ENCODE results near the gene ZBTB18. TPM values are rescaled to one million over a fixed set of nuclear protein-coding genes. Genes with fewer than 3 reads are reported as not detected.

The ZBTB18 gene
- total and polyA plus RNA-seq, 9 donors = 57.3 to 89.5 (median 70.8) TPM

GRCh38 chr1:244067893-244068292 lies 16.8 kb downstream of the ZBTB18 start:
- no peaks in the 10 kb centered on the region for H3K9me3 ChIP-seq (replicated peaks; ENCODE audit: control insufficient read depth, low read depth, low read length)
- no peak overlapping the region for H3K27ac ChIP-seq (ENCODE audit: low read length)
- WGBS (ENCODE audit: insufficient coverage) = 67% methylated on average over 1 of the region's 4 CpGs
- DNase-seq = no peak
- H3K27me3 ChIP-seq (ENCODE audit: control insufficient read depth, insufficient read depth, low read length) = peaks cover 2% of the 10 kb centered on the region
- H3K4me3 ChIP-seq (ENCODE audit: low read length) = no peak overlapping the region
- H3K36me3 ChIP-seq (ENCODE audit: control insufficient read depth, insufficient read depth, low read length) = no peaks in the 10 kb centered on the region
- no peaks in the 10 kb centered on the region for H3K4me1 ChIP-seq (ENCODE audit: control insufficient read depth, insufficient read depth, low read length)

GRCh38 chr1:244068567-244068966 lies 17.5 kb downstream of the ZBTB18 start:
- Histone ChIP-seq H3K36me3 (ENCODE audit: control insufficient read depth, insufficient read depth, low read length) (no peaks in the 10 kb centered on the region), H3K4me3 (ENCODE audit: low read length) (no peak overlapping the region), H3K27me3 (ENCODE audit: control insufficient read depth, insufficient read depth, low read length) (peaks cover 2% of the 10 kb centered on the region), H3K27ac (ENCODE audit: low read length) (no peak overlapping the region), H3K4me1 (ENCODE audit: control insufficient read depth, insufficient read depth, low read length) (no peaks in the 10 kb centered on the region), H3K9me3 (replicated peaks; ENCODE audit: control insufficient read depth, low read depth, low read length) (no peaks in the 10 kb centered on the region)
- DNase-seq = no peak
- 100% methylated on average over 1 of the region's 6 CpGs for WGBS (ENCODE audit: insufficient coverage)

- H3K4me3 ChIP-seq (ENCODE audit: low read length) = no peak overlapping the region
- H3K27ac ChIP-seq (ENCODE audit: low read length) = no peak overlapping the region
- no peak for DNase-seq
- H3K27me3 ChIP-seq (ENCODE audit: control insufficient read depth, insufficient read depth, low read length) = peaks cover 2% of the 10 kb centered on the region
- no peaks in the 10 kb centered on the region for H3K36me3 ChIP-seq (ENCODE audit: control insufficient read depth, insufficient read depth, low read length)
- WGBS (ENCODE audit: insufficient coverage) = 89% methylated on average over 8 of the region's 8 CpGs
- H3K4me1 ChIP-seq (ENCODE audit: control insufficient read depth, insufficient read depth, low read length) = no peaks in the 10 kb centered on the region
- H3K9me3 ChIP-seq (replicated peaks; ENCODE audit: control insufficient read depth, low read depth, low read length) = no peaks in the 10 kb centered on the region
Observed at GRCh38 chr1:244069326-244069898, 18.3 kb downstream of the ZBTB18 start.

GRCh38 chr1:244074559-244075171 lies 23.6 kb downstream of the ZBTB18 start:
- DNase-seq = no peak
- H3K9me3 ChIP-seq (replicated peaks; ENCODE audit: control insufficient read depth, low read depth, low read length) = no peaks in the 10 kb centered on the region
- H3K4me1 ChIP-seq (ENCODE audit: control insufficient read depth, insufficient read depth, low read length) = peaks cover 12% of the 10 kb centered on the region
- H3K36me3 ChIP-seq (ENCODE audit: control insufficient read depth, insufficient read depth, low read length) = no peaks in the 10 kb centered on the region
- no peak overlapping the region for H3K27ac ChIP-seq (ENCODE audit: low read length)
- WGBS (ENCODE audit: insufficient coverage) = 65% methylated on average over 17 of the region's 19 CpGs
- no peak overlapping the region for H3K4me3 ChIP-seq (ENCODE audit: low read length)
- peaks cover 2% of the 10 kb centered on the region for H3K27me3 ChIP-seq (ENCODE audit: control insufficient read depth, insufficient read depth, low read length)

- H3K27me3 ChIP-seq (ENCODE audit: control insufficient read depth, insufficient read depth, low read length) = peaks cover 2% of the 10 kb centered on the region
- WGBS (ENCODE audit: insufficient coverage) = 16% methylated on average over 2 of the region's 8 CpGs
- no peaks in the 10 kb centered on the region for H3K36me3 ChIP-seq (ENCODE audit: control insufficient read depth, insufficient read depth, low read length)
- peaks cover 12% of the 10 kb centered on the region for H3K4me1 ChIP-seq (ENCODE audit: control insufficient read depth, insufficient read depth, low read length)
- no peak overlapping the region for H3K4me3 ChIP-seq (ENCODE audit: low read length)
- DNase-seq = no peak
- no peak overlapping the region for H3K27ac ChIP-seq (ENCODE audit: low read length)
- H3K9me3 ChIP-seq (replicated peaks; ENCODE audit: control insufficient read depth, low read depth, low read length) = no peaks in the 10 kb centered on the region
Observed at GRCh38 chr1:244075247-244075722, 24.2 kb downstream of the ZBTB18 start.

- WGBS (ENCODE audit: insufficient coverage) = 90% methylated on average over 7 of the region's 8 CpGs
- H3K27me3 ChIP-seq (ENCODE audit: control insufficient read depth, insufficient read depth, low read length) = peaks cover 2% of the 10 kb centered on the region
Observed at GRCh38 chr1:244076740-244077139, 25.7 kb downstream of the ZBTB18 start.

GRCh38 chr1:244077473-244078220 lies 26.6 kb downstream of the ZBTB18 start:
- DNase-seq = no peak
- peaks cover 5% of the 10 kb centered on the region for H3K27me3 ChIP-seq (ENCODE audit: control insufficient read depth, insufficient read depth, low read length)
- H3K36me3 ChIP-seq (ENCODE audit: control insufficient read depth, insufficient read depth, low read length) = no peaks in the 10 kb centered on the region

More at GRCh38 chr1:244076740-244077139, 25.7 kb downstream of the ZBTB18 start:
- Histone ChIP-seq H3K4me1 (ENCODE audit: control insufficient read depth, insufficient read depth, low read length) (peaks cover 12% of the 10 kb centered on the region), H3K4me3 (ENCODE audit: low read length) (no peak overlapping the region), H3K9me3 (replicated peaks; ENCODE audit: control insufficient read depth, low read depth, low read length) (no peaks in the 10 kb centered on the region), H3K36me3 (ENCODE audit: control insufficient read depth, insufficient read depth, low read length) (no peaks in the 10 kb centered on the region), H3K27ac (ENCODE audit: low read length) (no peak overlapping the region)
- no peak for DNase-seq

GRCh38 chr1:244080343-244080929 lies 29.4 kb downstream of the ZBTB18 start:
- H3K27me3 ChIP-seq (ENCODE audit: control insufficient read depth, insufficient read depth, low read length) = peaks cover 5% of the 10 kb centered on the region

More at GRCh38 chr1:244077473-244078220, 26.6 kb downstream of the ZBTB18 start:
- no peak overlapping the region for H3K4me3 ChIP-seq (ENCODE audit: low read length)
- no peak overlapping the region for H3K27ac ChIP-seq (ENCODE audit: low read length)
- H3K4me1 ChIP-seq (ENCODE audit: control insufficient read depth, insufficient read depth, low read length) = peaks cover 12% of the 10 kb centered on the region
- H3K9me3 ChIP-seq (replicated peaks; ENCODE audit: control insufficient read depth, low read depth, low read length) = no peaks in the 10 kb centered on the region
- 45% methylated on average over 4 of the region's 22 CpGs for WGBS (ENCODE audit: insufficient coverage)

GRCh38 chr1:244082969-244083368 lies 31.9 kb downstream of the ZBTB18 start:
- H3K27me3 ChIP-seq (ENCODE audit: control insufficient read depth, insufficient read depth, low read length) = peaks cover 3% of the 10 kb centered on the region
- no peaks in the 10 kb centered on the region for H3K4me1 ChIP-seq (ENCODE audit: control insufficient read depth, insufficient read depth, low read length)
- no peak for DNase-seq
- no peak overlapping the region for H3K4me3 ChIP-seq (ENCODE audit: low read length)
- H3K27ac ChIP-seq (ENCODE audit: low read length) = no peak overlapping the region
- WGBS (ENCODE audit: insufficient coverage) = 84% methylated on average over 2 of the region's 3 CpGs
- H3K36me3 ChIP-seq (ENCODE audit: control insufficient read depth, insufficient read depth, low read length) = no peaks in the 10 kb centered on the region
- H3K9me3 ChIP-seq (replicated peaks; ENCODE audit: control insufficient read depth, low read depth, low read length) = peaks cover 6% of the 10 kb centered on the region

More at GRCh38 chr1:244080343-244080929, 29.4 kb downstream of the ZBTB18 start:
- Histone ChIP-seq H3K4me1 (ENCODE audit: control insufficient read depth, insufficient read depth, low read length) (peaks cover 8% of the 10 kb centered on the region), H3K36me3 (ENCODE audit: control insufficient read depth, insufficient read depth, low read length) (no peaks in the 10 kb centered on the region), H3K9me3 (replicated peaks; ENCODE audit: control insufficient read depth, low read depth, low read length) (no peaks in the 10 kb centered on the region), H3K27ac (ENCODE audit: low read length) (no peak overlapping the region), H3K4me3 (ENCODE audit: low read length) (no peak overlapping the region)
- no peak for DNase-seq
- WGBS (ENCODE audit: insufficient coverage) = 77% methylated on average over 7 of the region's 12 CpGs

Data from muscle of leg (tissue), 11 donors.